B cell (primary cell): ENCODE results near the gene SPOCD1. TPM values are rescaled to one million over a fixed set of nuclear protein-coding genes. Genes with fewer than 3 reads are reported as not detected.

Experiments used
- ATAC-seq: fragments of 200-7000 bp; cut with Tn5 transposase; one replicate; pipeline ENCODE4 v1.10.0; 2021; ENCODE audit warnings: low read depth, mild to moderate bottlenecking, moderate number of reproducible peaks, moderate library complexity
- CTCF ChIA-PET: fragments of 350-600 bp; sonication (Branson Sonifier 250); formaldehyde crosslinking; loops from one replicate; lab custom pipeline; 2021; ENCODE audit warnings: antibody characterized with exemption, inconsistent platforms; lab: Charles Lee
- POLR2A ChIA-PET: fragments of 350-600 bp; sonication (Branson Sonifier 250); formaldehyde crosslinking; loops from one replicate; lab custom pipeline; 2021; ENCODE audit warnings: antibody characterized with exemption; lab: Charles Lee
- DNase-seq: peaks from one replicate; pipeline ENCODE4 v3.0.0; 2013
- H2AFZ ChIP-seq: 2 replicates; pipeline ENCODE4 v1.6.1; 2012; ENCODE audit warnings: mild to moderate bottlenecking, low read depth, low read length; ENCODE audit not compliant: insufficient read depth, poor library complexity, severe bottlenecking
- H3K27ac ChIP-seq, 2 donors: 1 replicate in 1 of 2; 2 replicates in 1 of 2; pipeline ENCODE4 v1.5.1; 2012 to 2013; ENCODE audit warnings: low read length in 2 of 2, mild to moderate bottlenecking in 2 of 2, moderate library complexity in 1 of 2
- H3K27me3 ChIP-seq, 4 experiments: fragments of 200-600 bp in 1 of 4; sonication (generic) in 1 of 4; replicated peaks in 1 of 4; 1 replicate in 2 of 4; 2 replicates in 2 of 4; pipeline versions ENCODE4 v1.6.1 to v1.7.0; 2013 to 2016; ENCODE audit warnings: low read length in 3 of 4, mild to moderate bottlenecking in 2 of 4, mixed read lengths in 1 of 4, moderate library complexity in 1 of 4; ENCODE audit not compliant: insufficient read depth in 4 of 4, control insufficient read depth in 3 of 4; ENCODE audit errors: control extremely low read depth in 1 of 4
- H3K36me3 ChIP-seq, 2 experiments: replicated peaks in 1 of 2; 1 replicate in 1 of 2; 2 replicates in 1 of 2; pipeline versions ENCODE4 v1.6.1 to v1.7.1; 2013; ENCODE audit warnings: low read length in 1 of 2; ENCODE audit not compliant: insufficient read depth in 2 of 2, control insufficient read depth in 1 of 2; ENCODE audit errors: control extremely low read depth in 1 of 2, extremely low read depth in 1 of 2
- H3K4me1 ChIP-seq, 2 donors: fragments of 200-600 bp in 1 of 2; sonication (generic) in 1 of 2; 1 replicate in 1 of 2; 2 replicates in 1 of 2; pipeline versions ENCODE4 v1.5.1 to v1.6.1; 2013 to 2017; ENCODE audit warnings: low read length in 2 of 2; ENCODE audit not compliant: control insufficient read depth in 2 of 2, insufficient read depth in 2 of 2
- H3K4me2 ChIP-seq: replicated peaks from 2 replicates; pipeline ENCODE3; 2012; ENCODE audit warnings: mild to moderate bottlenecking, low read depth, low read length; ENCODE audit not compliant: poor library complexity, severe bottlenecking
- H3K4me3 ChIP-seq, 5 experiments: fragments of 200-600 bp in 1 of 5; sonication (generic) in 1 of 5; 1 replicate in 3 of 5; 2 replicates in 2 of 5; pipeline versions ENCODE4 v1.5.1 to v1.7.0; 2011 to 2016; ENCODE audit warnings: low read length in 4 of 5, mild to moderate bottlenecking in 4 of 5, low read depth in 2 of 5, control low read depth in 1 of 5, moderate library complexity in 1 of 5; ENCODE audit not compliant: insufficient read depth in 1 of 5; ENCODE audit errors: control extremely low read depth in 1 of 5, extremely low read depth in 1 of 5
- H3K79me2 ChIP-seq: fragments of 200-600 bp; sonication (generic); one replicate; pipeline ENCODE4 v1.6.0; 2016; ENCODE audit warnings: low read length; ENCODE audit not compliant: control insufficient read depth, insufficient read depth
- H3K9ac ChIP-seq: fragments of 200-600 bp; sonication (generic); 2 replicates; pipeline ENCODE4 v1.6.1; 2017; ENCODE audit warnings: mild to moderate bottlenecking, low read length, moderate library complexity
- H3K9me3 ChIP-seq, 3 donors: one replicate each; pipeline versions ENCODE4 v1.6.1 to v1.7.1; 2013; ENCODE audit warnings: low read length in 2 of 3; ENCODE audit not compliant: control insufficient read depth in 2 of 3, insufficient read depth in 1 of 3; ENCODE audit errors: control extremely low read depth in 1 of 3
- H4K20me1 ChIP-seq: 2 replicates; pipeline ENCODE4 v1.6.0; 2012; ENCODE audit warnings: mild to moderate bottlenecking, low read length; ENCODE audit not compliant: insufficient read depth, control insufficient read depth, poor library complexity, severe bottlenecking
- H3K27ac Mint-ChIP-seq: one replicate; pipeline ENCODE4 v1.8.0; 2021; ENCODE audit warnings: mixed read lengths
- H3K27me3 Mint-ChIP-seq: one replicate; pipeline ENCODE4 v1.8.0; 2021; ENCODE audit warnings: mixed read lengths
- H3K4me1 Mint-ChIP-seq: one replicate; pipeline ENCODE4 v1.8.0; 2021; ENCODE audit warnings: mixed read lengths
- H3K4me3 Mint-ChIP-seq: one replicate; pipeline ENCODE4 v1.8.0; 2021; ENCODE audit warnings: mixed read lengths
- H3K9me3 Mint-ChIP-seq: one replicate; pipeline ENCODE4 v1.8.0; 2022; ENCODE audit warnings: mixed read lengths; ENCODE audit not compliant: insufficient read depth
- EZH2 ChIP-seq: IDR thresholded peaks from 2 replicates; pipeline ENCODE4 v1.6.1; 2012; ENCODE audit warnings: borderline replicate concordance, low read depth, mild to moderate bottlenecking, moderate library complexity, low read length; ENCODE audit not compliant: insufficient read depth, poor library complexity, severe bottlenecking
- WGBS: methylation state at CpG from one replicate; pipeline ENCODE4 v1.1.5; 2013; ENCODE audit warnings: missing lambda C conversion rate; ENCODE audit not compliant: insufficient coverage; 5-methylcytosine and 5-hydroxymethylcytosine counted together
- intact Hi-C: fragments of 100-400 bp; cut with micrococcal nuclease; formaldehyde crosslinking; loops from one replicate; pipeline ENCODE4 v1.10.0; 2022
- polyA plus RNA-seq: library from polyadenylated mRNA; depleted of rRNA; stranded (reverse); fragments of >200 nt; gene quantifications from 2 replicates; pipeline ENCODE4 v1.2.3, GENCODE V29; 2012
- small RNA-seq: library from RNA; depleted of rRNA; stranded (forward); fragments of <200 nt; gene quantifications from one replicate; pipeline ENCODE3, GENCODE V24; 2012; ENCODE audit warnings: low replicate concordance, low read depth; ENCODE audit not compliant: insufficient read length
- total RNA-seq, 2 donors: library from RNA; stranded (reverse); fragments of 120-200 nt in 1 of 2; gene quantifications; 1 replicate in 1 of 2; 2 replicates in 1 of 2; pipeline versions ENCODE4 v1.2.3 to v1.2.4, GENCODE V29; 2013 to 2022
- TF ChIP-seq, protein P1 (sequence below): fragments of 200-600 bp; IDR thresholded peaks from one replicate; pipeline ENCODE4 v1.8.0; 2022; ENCODE audit warnings: antibody characterized with exemption, mild to moderate bottlenecking

The SPOCD1 gene
- total and polyA plus RNA-seq, 2 donors (not counting 1 experiment from before 2014, with no cell fraction given) = not detected

DNA sequence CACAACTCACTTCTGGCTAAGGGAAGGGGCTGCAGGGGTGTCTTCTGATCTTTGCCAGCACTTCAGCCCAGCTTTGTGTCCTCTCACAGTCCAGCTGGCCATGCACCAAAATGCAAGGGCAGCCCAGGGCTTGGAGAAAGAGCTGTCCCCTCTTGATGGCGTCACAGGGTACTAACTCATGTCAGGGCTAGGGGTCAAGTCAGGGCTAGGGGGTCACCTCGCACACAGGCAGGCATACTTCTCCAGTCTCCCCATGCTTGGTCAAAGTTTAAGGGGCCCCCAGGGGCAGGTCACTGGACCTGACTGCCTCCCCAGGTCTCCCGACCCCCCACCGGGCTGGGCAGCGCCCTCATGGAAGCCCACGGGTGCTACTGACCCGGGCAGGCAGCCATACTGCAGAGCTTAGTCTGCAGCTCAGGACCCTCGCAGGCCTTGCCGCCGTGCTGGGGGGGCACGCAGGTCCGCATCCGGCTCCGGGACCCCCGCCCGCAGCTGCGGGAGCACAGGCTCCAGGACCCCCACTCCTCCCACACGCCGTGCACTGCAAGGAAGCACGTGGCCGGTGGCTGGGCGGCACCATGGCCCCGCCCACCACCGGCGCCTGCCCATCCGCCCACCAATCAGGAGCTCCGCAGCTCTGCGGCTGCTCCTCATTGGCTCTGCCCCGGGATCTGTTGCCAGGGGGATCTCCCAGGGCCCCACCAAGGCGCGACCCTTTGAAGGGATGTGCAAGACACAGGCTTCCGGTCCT is 73.2 kb downstream of the SPOCD1 start:
- Histone ChIP-seq H3K27me3 (no peaks in the 10 kb centered on the region), H3K79me2 (no peaks in the 10 kb centered on the region), H3K27ac (no peak overlapping the region), H3K4me3 (no peak overlapping the region), H3K4me2 (no peak overlapping the region), H4K20me1 (no peaks in the 10 kb centered on the region), H2AFZ (no peak overlapping the region), H3K9me3 (no peaks in the 10 kb centered on the region), H3K9ac (no peak overlapping the region), H3K36me3 (no peaks in the 10 kb centered on the region), H3K4me1 (peaks cover 30 to 45% of the 10 kb centered on the region in 2 donors)
- Mint-ChIP-seq H3K4me1 (peaks cover 58% of the 10 kb centered on the region), H3K4me3 (no peak overlapping the region), H3K27me3 (no peaks in the 10 kb centered on the region), H3K27ac (no peak overlapping the region), H3K9me3 (no peaks in the 10 kb centered on the region)
- intact Hi-C loops = no loop called here
- DNase-seq (no peak), ATAC-seq (no peak)
- 93% methylated on average over 32 of the region's 32 CpGs for WGBS
- CTCF ChIA-PET = no interaction called here
- no peak for TF ChIP-seq EZH2
- TF ChIP-seq, protein P1, sequence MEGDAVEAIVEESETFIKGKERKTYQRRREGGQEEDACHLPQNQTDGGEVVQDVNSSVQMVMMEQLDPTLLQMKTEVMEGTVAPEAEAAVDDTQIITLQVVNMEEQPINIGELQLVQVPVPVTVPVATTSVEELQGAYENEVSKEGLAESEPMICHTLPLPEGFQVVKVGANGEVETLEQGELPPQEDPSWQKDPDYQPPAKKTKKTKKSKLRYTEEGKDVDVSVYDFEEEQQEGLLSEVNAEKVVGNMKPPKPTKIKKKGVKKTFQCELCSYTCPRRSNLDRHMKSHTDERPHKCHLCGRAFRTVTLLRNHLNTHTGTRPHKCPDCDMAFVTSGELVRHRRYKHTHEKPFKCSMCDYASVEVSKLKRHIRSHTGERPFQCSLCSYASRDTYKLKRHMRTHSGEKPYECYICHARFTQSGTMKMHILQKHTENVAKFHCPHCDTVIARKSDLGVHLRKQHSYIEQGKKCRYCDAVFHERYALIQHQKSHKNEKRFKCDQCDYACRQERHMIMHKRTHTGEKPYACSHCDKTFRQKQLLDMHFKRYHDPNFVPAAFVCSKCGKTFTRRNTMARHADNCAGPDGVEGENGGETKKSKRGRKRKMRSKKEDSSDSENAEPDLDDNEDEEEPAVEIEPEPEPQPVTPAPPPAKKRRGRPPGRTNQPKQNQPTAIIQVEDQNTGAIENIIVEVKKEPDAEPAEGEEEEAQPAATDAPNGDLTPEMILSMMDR = no peak
- POLR2A ChIA-PET = no interaction called here

Small RNAs within 50 kb of the gene (small RNA-seq; reads per million reads assigned to genes)
- gene MIR4254 = not detected

Other genes with a start within 250 kb of the SPOCD1 start
- gene TINAGL1, start 239.5 kb downstream of the SPOCD1 start, total RNA-seq = not detected in 2 replicates
- not detected in 2 replicates for gene TINAGL1, start 239.5 kb downstream of the SPOCD1 start, polyA plus RNA-seq
- gene HCRTR1, start 198.3 kb downstream of the SPOCD1 start, total RNA-seq = 0.22 TPM in 2 replicates
- not detected in 2 replicates for gene HCRTR1, start 198.3 kb downstream of the SPOCD1 start, polyA plus RNA-seq
- gene PEF1, start 171.1 kb downstream of the SPOCD1 start, total RNA-seq = 36.7 and 46.9 TPM in 2 replicates
- gene PEF1, start 171.1 kb downstream of the SPOCD1 start, polyA plus RNA-seq = 46.7 and 49.4 TPM in 2 replicates
- not detected in 2 replicates for gene COL16A1, start 112.0 kb downstream of the SPOCD1 start, total RNA-seq
- 0.07 TPM in 1 of 2 replicates, not detected in the other for gene COL16A1, start 112.0 kb downstream of the SPOCD1 start, polyA plus RNA-seq
- gene ADGRB2, start 51.7 kb downstream of the SPOCD1 start, total RNA-seq = 1.6 and 1.9 TPM in 2 replicates
- 1.0 and 2.7 TPM in 2 replicates for gene ADGRB2, start 51.7 kb downstream of the SPOCD1 start, polyA plus RNA-seq
- gene PTP4A2, start 122.3 kb upstream of the SPOCD1 start, total RNA-seq = 184 and 193 TPM in 2 replicates
- gene PTP4A2, start 122.3 kb upstream of the SPOCD1 start, polyA plus RNA-seq = 78.2 and 94.4 TPM in 2 replicates
- 99.0 and 101 TPM in 2 replicates for gene KHDRBS1, start 197.8 kb upstream of the SPOCD1 start, total RNA-seq
- 35.7 and 50.3 TPM in 2 replicates for gene KHDRBS1, start 197.8 kb upstream of the SPOCD1 start, polyA plus RNA-seq